CD4-positive, alpha-beta T cell treated with Interferon gamma for 1 hour (primary cell): Measurements from ENCODE around the gene ITGA1.

Source experiments
- DNase-seq: peaks from one replicate; pipeline ENCODE4 v3.0.0-alpha.2; 2020

The ITGA1 gene

DNA sequence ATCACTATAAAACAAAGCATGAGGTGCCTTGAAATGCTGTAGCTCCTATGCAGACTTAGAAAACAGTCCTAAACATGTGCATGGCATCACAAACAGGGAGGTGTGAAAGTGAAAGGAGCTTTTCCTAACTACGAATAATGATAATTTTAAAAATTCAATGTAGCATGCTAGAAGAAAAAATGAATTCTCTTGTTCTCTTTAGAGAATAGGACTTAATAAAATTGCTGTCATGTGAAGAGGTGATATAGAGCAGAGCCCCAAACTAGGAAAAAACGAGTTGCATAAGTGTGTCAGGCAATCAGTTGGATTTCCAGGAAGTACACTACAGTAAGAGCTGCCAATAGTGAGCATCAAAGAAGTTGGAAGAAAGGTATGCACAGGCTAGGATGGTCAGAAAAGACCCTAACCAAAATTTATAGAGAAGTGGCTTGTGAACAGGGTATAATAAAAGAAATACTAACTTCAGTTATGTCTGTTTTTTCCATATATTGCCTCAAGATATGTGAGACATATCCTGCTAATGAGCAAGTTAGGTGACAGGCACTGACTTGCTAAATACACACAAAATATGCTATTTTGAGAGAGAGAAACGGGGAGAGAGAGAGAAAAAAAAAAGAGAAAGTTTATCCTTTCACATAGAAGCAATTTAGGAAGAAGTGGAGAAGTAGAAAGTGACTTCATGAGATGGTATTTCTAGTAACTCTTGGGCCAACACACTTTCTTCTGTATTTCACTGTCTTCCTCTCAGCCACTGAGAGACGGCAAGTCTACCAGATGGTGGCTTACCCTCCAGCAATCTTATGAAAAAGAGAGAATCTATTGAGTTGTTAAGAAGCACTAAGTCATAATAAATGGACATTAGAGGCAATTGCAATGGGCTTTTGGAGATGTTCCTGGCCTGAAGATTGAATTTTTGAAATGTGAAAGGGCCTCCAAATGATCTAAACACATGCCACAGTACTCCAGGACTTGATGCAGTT is 219.5 kb downstream of the ITGA1 start:
- DNase-seq = no peak

DNA sequence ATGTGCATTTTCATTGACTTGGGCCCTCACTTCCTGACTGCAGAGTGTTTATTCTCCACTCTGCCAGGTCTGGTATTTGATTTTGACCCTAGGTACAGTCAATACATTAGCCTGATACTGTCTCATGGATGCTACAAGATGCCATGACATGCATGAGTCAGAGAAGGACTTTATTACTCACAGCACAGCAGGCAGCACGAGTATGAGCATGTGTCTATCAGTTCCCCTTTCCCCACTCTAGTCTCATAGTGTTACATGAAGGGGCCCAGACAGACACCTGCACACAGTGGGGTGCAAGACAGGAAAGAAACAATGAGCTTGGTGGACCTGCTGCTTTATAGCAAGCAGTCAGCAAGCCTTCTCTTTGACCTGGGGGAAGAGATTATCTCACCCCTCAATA is 221.0 kb downstream of the ITGA1 start:
- no peak for DNase-seq
